HG03432 (cell line): ENCODE measurements around the gene SERGEF.
A peak's percentile ranks its signal among the peaks of the same experiment; 100 is the strongest.

Experiments used
- ATAC-seq: cut with Tn5 transposase; IDR thresholded peaks from one replicate; pipeline ENCODE4 v1.9.1; 2021; ENCODE audit warnings: mild to moderate bottlenecking, moderate library complexity; ENCODE audit not compliant: unreplicated experiment

Gene SERGEF

GRCh38 chr11:17954395-17955252, 58.2 kb downstream of the SERGEF start:
- no peak for ATAC-seq

DNA sequence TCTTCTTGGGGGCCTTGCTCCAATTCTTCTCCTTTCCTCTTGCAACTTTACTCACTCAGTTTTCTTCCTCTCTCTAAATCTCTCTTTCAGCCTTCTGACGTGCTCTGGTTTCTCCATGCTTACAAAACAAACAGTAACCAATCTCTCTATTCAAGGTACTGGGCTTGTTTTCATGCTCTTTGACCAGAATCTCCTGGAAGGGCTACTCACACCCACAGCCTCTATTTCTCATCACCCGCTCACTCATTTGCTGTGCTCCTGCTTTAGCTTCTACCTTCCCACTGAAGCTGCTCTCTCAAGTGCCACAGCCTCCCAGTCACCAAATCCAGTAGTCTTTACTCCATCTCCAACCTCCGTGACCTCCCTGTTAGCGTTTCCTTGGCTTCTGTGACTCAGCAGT, 60.4 kb downstream of the SERGEF start:
- ATAC-seq = no peak

- no peak for ATAC-seq
These were observed 61.0 kb downstream of the SERGEF start for GRCh38 chr11:17951685-17952388.

GRCh38 chr11:17950644-17951043, 62.2 kb downstream of the SERGEF start:
- ATAC-seq = no peak

DNA sequence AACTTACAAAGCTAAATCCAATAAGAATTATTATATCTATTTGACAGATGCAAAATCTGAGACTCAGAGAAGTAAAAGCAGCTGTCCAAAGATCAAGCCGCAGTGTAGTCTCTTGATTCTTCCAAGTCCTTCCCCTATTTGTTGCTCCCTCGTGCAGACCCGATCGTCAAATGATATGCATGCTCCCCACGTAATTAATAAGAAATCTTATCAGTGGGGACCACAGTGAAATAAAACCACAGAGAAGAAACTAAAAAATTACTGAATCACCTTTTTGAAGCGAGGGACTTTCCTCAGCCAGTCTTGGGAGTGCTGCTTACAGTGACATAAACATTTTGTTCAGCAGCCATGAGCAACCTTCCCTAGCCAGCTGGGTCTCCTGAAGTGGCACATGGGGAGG, 64.6 kb downstream of the SERGEF start:
- ATAC-seq = no peak

GRCh38 chr11:17939542-17939941, 73.3 kb downstream of the SERGEF start:
- no peak for ATAC-seq

- ATAC-seq = no peak
These were observed 76.1 kb downstream of the SERGEF start for GRCh38 chr11:17936790-17937189.

GRCh38 chr11:17934194-17934593, 78.7 kb downstream of the SERGEF start:
- no peak for ATAC-seq

- ATAC-seq = no peak
These were observed 79.1 kb downstream of the SERGEF start for GRCh38 chr11:17933708-17934107.

DNA sequence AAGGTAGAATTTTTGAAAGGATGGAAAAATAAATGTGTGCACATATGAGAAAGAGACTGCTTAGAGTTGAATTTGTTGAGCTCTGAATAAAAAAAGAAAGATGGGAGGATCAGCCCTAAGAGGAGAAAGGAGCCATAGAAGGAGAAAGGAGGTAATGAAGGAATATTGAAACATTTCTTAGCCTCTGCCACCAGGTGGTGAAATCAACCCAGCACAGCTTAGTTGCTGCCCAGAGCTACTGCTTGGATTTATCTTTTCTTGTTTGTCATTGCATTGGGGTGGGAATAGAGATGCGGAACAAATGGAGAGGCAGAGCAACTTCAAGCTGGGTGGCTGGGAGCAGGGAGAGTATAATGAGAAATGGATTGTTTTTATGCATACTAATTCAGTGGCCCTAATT, 80.4 kb downstream of the SERGEF start:
- ATAC-seq = no peak

- no peak for ATAC-seq
These were observed 81.3 kb downstream of the SERGEF start for GRCh38 chr11:17931595-17931994.

GRCh38 chr11:17930544-17931125, 82.2 kb downstream of the SERGEF start:
- ATAC-seq = no peak

DNA sequence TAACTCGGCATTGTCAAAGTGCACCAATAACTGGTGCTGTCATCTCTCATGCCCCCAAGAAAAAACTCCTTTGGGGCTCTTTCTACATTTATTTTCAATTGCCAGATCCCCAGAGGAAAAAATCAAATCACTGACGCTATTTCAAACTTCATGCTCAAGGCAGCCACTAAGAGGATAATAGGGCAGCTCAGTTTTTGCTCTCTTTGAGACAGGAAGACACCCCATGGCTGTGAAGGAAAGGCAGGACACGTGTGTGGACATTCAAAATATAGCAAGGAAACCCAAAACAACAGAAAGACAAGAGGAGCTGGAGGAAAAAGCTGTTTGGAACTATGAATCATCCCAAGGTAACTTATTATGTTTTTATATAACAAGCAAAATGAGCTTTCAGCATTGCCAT, 83.7 kb downstream of the SERGEF start:
- no peak for ATAC-seq

DNA sequence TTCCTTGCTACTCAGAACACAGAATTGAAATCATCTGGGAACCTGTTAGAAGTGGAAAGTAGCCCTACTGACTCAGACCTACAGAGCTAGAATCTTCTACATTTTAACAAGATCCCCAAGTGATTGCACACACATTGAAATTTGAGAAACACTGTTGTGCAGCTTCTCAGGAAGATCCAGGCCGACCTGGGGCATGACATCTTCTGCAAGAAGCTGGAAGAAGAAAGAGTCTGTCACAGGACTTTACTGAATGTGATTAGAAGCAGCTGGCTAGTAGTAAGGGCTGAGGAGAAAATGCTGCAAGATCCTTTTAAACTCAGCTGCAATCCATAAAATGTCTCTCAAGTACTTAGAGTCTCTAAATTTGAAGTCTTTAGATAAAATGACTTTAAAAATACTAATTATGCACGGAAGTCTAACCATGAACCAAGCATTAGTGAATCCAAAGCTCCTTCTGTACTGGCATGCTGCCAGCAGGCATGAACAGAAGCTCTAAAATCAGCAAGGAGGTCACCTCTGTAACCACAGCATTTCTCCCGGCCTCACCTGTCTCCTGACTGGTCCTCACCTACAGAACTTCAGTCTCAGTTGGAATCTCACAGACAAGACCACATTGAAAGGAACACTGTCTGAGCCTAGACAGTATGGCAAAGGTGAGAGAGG, 85.0 kb downstream of the SERGEF start:
- no peak for ATAC-seq

DNA sequence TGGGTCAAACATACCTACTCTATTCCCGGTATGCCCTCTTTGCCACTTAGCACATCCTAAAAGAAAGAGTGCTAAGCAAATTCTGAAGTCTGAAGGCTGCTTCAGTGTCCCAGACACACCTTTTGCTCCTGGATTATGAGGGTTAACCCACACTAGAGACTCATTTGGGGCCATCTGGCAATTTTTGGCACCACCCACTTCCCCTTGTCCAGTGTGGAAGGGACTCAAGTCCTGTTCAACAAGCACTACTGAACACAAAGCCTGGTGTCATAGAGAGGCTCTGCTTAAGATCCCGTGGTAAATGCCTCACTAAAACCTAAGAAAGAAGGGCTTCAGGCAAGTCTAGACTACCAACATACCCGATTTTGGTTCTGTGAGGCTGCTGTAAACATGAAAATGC, 85.8 kb downstream of the SERGEF start:
- ATAC-seq = no peak

- no peak for ATAC-seq
These were observed 88.1 kb downstream of the SERGEF start for GRCh38 chr11:17924713-17925112.

- ATAC-seq = no peak
These were observed 89.6 kb downstream of the SERGEF start for GRCh38 chr11:17923217-17923616.

- ATAC-seq = peak; percentile 47
These were observed 90.4 kb downstream of the SERGEF start for GRCh38 chr11:17922416-17922788.

DNA sequence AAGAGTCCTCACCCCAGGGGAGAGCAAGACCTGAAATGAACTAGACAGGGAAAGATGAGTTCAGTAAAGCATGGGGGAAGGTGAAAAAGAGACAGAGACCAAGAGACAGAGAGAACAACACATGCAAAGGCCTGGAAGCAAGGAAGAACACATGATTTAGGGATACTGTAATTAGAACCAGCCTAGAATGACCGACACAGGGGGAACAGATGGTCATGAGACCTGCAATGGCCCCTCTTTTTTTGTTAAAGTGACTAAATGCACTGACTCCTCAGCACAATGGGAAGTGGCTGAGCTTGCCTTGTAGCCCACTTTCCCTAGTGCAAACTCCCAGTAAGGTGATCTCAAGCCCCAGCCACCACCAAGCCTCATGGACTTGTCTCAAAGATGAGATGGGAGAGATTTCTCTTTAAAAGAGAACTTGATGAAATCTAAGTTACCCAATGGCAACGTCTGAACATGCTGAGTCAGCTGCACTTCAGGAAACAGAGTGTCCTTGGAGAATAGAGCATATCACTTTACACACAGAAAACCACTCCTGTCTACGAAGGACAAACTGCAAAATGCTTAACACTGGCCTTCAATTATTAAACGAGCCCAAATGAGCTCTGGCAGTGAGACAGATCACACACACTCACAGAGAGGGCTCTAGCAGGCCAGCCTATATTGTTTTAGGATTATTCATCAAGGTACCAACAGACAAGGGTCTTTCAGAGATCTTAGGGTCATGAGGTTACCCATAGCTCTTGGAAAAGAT, 91.0 kb downstream of the SERGEF start:
- ATAC-seq = peak; percentile 22

DNA sequence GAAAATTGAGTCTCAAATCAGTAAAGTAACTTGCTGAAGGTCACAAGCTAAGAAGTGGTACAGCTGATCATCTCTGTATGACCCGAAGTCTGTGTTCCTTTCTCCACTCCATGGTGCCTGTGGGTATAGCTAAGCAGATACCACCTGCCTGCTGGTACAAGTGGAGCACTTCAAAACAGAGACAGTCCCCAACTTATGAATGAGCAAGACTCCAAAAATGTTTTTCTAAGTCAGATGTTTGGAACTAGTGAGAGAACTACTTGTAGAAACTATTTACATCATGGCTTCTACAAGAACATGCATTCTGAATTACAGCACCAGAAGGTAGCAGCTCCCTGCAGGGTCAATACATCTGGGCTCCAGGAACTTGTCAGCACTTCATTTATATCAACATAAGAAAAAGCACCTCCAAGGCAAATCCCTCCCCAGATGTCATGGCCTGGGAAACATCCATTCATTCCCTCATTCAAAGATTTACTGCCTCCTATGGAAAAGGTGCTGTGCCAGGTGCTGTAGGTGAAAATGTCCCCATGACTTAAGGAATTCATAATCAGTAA, 94.7 kb downstream of the SERGEF start:
- no peak for ATAC-seq
